BE2C (cell line): Measurements from ENCODE around the gene RFX4.

Experiments used
- DNase-seq: peaks from one replicate; pipeline ENCODE4 v3.0.0-alpha.2; 2020
- H3K27me3 ChIP-seq: fragments of 250-450 bp; sonication (Bioruptor Pico); 2 replicates; pipeline ENCODE4 v1.5.1; 2020; ENCODE audit warnings: mild to moderate bottlenecking
- H3K36me3 ChIP-seq: fragments of 250-450 bp; sonication (Bioruptor Pico); 2 replicates; pipeline ENCODE4 v1.5.1; 2020; ENCODE audit warnings: mild to moderate bottlenecking
- H3K4me1 ChIP-seq: fragments of 250-450 bp; sonication (Bioruptor Pico); 2 replicates; pipeline ENCODE4 v1.5.1; 2020
- H3K4me3 ChIP-seq: 2 replicates; pipeline ENCODE4 v1.5.1; 2011; ENCODE audit warnings: low read depth, low read length
- H3K9me3 ChIP-seq: fragments of 250-450 bp; sonication (Bioruptor Pico); 2 replicates; pipeline ENCODE4 v1.5.1; 2020
- CTCF ChIP-seq: IDR thresholded peaks from 2 replicates; pipeline ENCODE4 v1.5.1; 2012; ENCODE audit warnings: mild to moderate bottlenecking, low read depth, low read length

Gene RFX4

GRCh38 chr12:106750524-106750923 is 167.7 kb downstream of the RFX4 start:
- Histone ChIP-seq H3K36me3 (no peaks in the 10 kb centered on the region), H3K4me1 (no peaks in the 10 kb centered on the region), H3K27me3 (no peaks in the 10 kb centered on the region), H3K9me3 (no peaks in the 10 kb centered on the region), H3K4me3 (no peak overlapping the region)
- no peak for DNase-seq
- no peak for TF ChIP-seq CTCF

- Histone ChIP-seq H3K4me3 (no peak overlapping the region), H3K4me1 (no peaks in the 10 kb centered on the region), H3K27me3 (no peaks in the 10 kb centered on the region), H3K9me3 (no peaks in the 10 kb centered on the region), H3K36me3 (no peaks in the 10 kb centered on the region)
- DNase-seq: no peak
- no peak for TF ChIP-seq CTCF
These were observed 170.7 kb downstream of the RFX4 start for GRCh38 chr12:106753526-106753925.

GRCh38 chr12:106754331-106754730 is 171.5 kb downstream of the RFX4 start:
- DNase-seq: no peak
- Histone ChIP-seq H3K36me3 (no peaks in the 10 kb centered on the region), H3K4me3 (no peak overlapping the region), H3K4me1 (no peaks in the 10 kb centered on the region), H3K27me3 (no peaks in the 10 kb centered on the region), H3K9me3 (no peaks in the 10 kb centered on the region)
- TF ChIP-seq CTCF: no peak

- Histone ChIP-seq H3K4me1 (no peaks in the 10 kb centered on the region), H3K9me3 (no peaks in the 10 kb centered on the region), H3K4me3 (no peak overlapping the region), H3K36me3 (no peaks in the 10 kb centered on the region), H3K27me3 (no peaks in the 10 kb centered on the region)
- DNase-seq: no peak
- TF ChIP-seq CTCF: no peak
These were observed 175.0 kb downstream of the RFX4 start for GRCh38 chr12:106757623-106758348.

- DNase-seq: no peak
- no peak overlapping the region for H3K4me3 ChIP-seq
- H3K27me3 ChIP-seq: no peaks in the 10 kb centered on the region
- no peaks in the 10 kb centered on the region for H3K9me3 ChIP-seq
- no peaks in the 10 kb centered on the region for H3K4me1 ChIP-seq
- no peak for TF ChIP-seq CTCF
- H3K36me3 ChIP-seq: no peaks in the 10 kb centered on the region
These were observed 175.7 kb downstream of the RFX4 start for GRCh38 chr12:106758349-106759110.
